Testis (tissue), 3 donors: ENCODE measurements around the gene SPINT1. TPM values are rescaled to one million over a fixed set of nuclear protein-coding genes. Genes with fewer than 3 reads are reported as not detected.

Experiments
- DNase-seq: peaks from one replicate; pipeline ENCODE4 v3.0.0-alpha.2; 2019
- H3K27ac ChIP-seq, 2 donors: fragments of 200-600 bp; sonication (generic); one replicate each; pipeline ENCODE4 v1.5.1; 2019
- H3K27me3 ChIP-seq: fragments of 200-600 bp; sonication (generic); one replicate; pipeline ENCODE4 v1.5.1; 2019
- H3K36me3 ChIP-seq: fragments of 200-600 bp; sonication (generic); one replicate; pipeline ENCODE4 v1.5.1; 2017; ENCODE audit warnings: low read depth; ENCODE audit errors: missing control alignments
- H3K4me1 ChIP-seq: fragments of 200-600 bp; sonication (generic); one replicate; pipeline ENCODE4 v1.5.1; 2019
- H3K4me3 ChIP-seq, 2 donors: fragments of 200-600 bp; sonication (generic); one replicate each; pipeline ENCODE4 v1.5.1; 2017 to 2019
- H3K9me3 ChIP-seq: fragments of 200-600 bp; sonication (generic); one replicate; pipeline ENCODE4 v1.5.1; 2017
- CTCF ChIP-seq, 3 experiments: fragments of 450-650 bp in 2 of 3; fragments of 200-600 bp in 1 of 3; sonication (generic) in 1 of 3; IDR thresholded peaks; one replicate each; pipeline ENCODE4 v1.5.1; 2016 to 2019; ENCODE audit warnings: antibody characterized with exemption in 3 of 3, mild to moderate bottlenecking in 2 of 3, moderate library complexity in 1 of 3
- POLR2A ChIP-seq: fragments of 450-650 bp; IDR thresholded peaks from one replicate; pipeline ENCODE4 v1.6.1; 2017; ENCODE audit warnings: antibody characterized with exemption, mild to moderate bottlenecking, moderate library complexity
- WGBS, 2 donors: methylation state at CpG; one replicate each; pipeline ENCODE4 v1.1.5; 2018; 5-methylcytosine and 5-hydroxymethylcytosine counted together
- intact Hi-C: fragments of 100-400 bp; cut with DNase I; formaldehyde crosslinking; loops from one replicate; pipeline ENCODE4 v1.15.1; 2023; ENCODE audit warnings: low total_unique reads
- polyA plus RNA-seq: library from polyadenylated mRNA; stranded (reverse); fragments of 350-450 nt; fragmentation: Illumina TruSeq; extraction: RNeasy Lipid Tissue Mini Kit (QIAGEN cat#74804); gene quantifications from one replicate; pipeline ENCODE4 v1.2.3, GENCODE V29; 2014; ENCODE audit warnings: low read depth, low replicate concordance; ENCODE audit not compliant: insufficient read depth
- total RNA-seq, 2 donors: library from RNA; depleted of rRNA; stranded (reverse); fragments of >200 nt; gene quantifications; one replicate each; pipeline ENCODE4 v1.2.3, GENCODE V29; 2016

Gene SPINT1
- total and polyA plus RNA-seq, 3 donors from 2014 or later: 7.2 to 10.5 (median 9.5) TPM

GRCh38 chr15:40871749-40872617, 28.1 kb downstream of the SPINT1 start:
- no peaks in the 10 kb centered on the region for H3K36me3 ChIP-seq
- no peak overlapping the region for H3K27ac ChIP-seq
- no peak for DNase-seq
- H3K4me1 ChIP-seq: no peaks in the 10 kb centered on the region
- 76 to 78% methylated on average over 12 to 13 of the region's 13 CpGs for WGBS, 2 donors
- H3K27me3 ChIP-seq: no peaks in the 10 kb centered on the region
- TF ChIP-seq CTCF (IDR thresholded peaks at IDR 0.05): no peak
- TF ChIP-seq POLR2A: no peak
- H3K4me3 ChIP-seq: no peak overlapping the region
- intact Hi-C loops: no loop called here
- no peaks in the 10 kb centered on the region for H3K9me3 ChIP-seq

- intact Hi-C loops: no loop called here
- H3K9me3 ChIP-seq: no peaks in the 10 kb centered on the region
- H3K4me3 ChIP-seq: peak overlapping the region; percentile 51 to 55
- no peak overlapping the region for H3K27ac ChIP-seq
- 40 to 62% methylated on average over 18 to 33 of the region's 33 CpGs for WGBS, 2 donors
- no peaks in the 10 kb centered on the region for H3K4me1 ChIP-seq
- DNase-seq: no peak
- H3K27me3 ChIP-seq: no peaks in the 10 kb centered on the region
- no peaks in the 10 kb centered on the region for H3K36me3 ChIP-seq
- TF ChIP-seq POLR2A: no peak
- TF ChIP-seq CTCF (IDR thresholded peaks at IDR 0.05): no peak
Measured at GRCh38 chr15:40872791-40873693, 29.2 kb downstream of the SPINT1 start.

DNA sequence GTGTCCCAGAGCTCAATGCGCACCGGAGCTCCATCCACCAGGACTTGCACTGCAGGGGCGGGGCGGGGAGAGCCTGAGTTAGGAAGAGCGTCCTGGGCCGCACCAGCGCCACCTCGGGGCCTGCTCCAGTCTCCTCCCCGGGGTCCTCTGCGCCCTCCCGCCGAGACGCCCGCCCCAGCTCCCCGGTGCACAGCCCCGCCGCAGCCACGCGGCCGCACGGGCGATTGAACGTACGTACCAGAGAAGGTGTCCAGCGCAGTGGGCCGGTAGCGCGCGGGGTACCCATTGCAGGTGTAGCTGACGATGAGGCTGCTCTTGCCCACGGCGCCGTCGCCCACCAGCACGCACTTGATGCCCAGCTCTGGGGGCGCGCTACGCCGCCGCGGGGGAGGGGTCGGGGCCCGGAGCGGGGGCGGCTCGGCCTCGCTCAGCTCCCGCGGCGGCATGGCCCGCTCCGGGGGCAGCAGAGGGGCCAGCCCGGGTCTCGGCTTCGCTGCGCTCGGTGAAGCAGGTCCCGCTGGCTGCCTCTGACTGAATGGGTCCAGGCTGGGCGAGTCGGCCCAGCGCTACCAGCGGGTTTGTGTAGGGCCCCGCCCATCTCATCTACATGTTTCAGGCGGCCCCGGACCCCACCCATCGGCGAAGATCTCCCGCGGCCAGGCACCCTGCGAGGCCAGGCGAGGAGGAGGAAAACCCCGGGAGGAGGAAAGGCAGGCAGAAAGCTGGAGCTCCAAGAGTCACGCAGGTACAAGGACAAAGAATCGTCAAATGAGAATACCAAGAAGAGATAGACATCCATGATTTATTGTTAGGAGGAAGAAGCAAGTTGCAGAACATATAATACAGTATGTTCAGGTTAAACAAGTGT, 30.1 kb downstream of the SPINT1 start, which contains the start of gene RHOV:
Gene RHOV, minus strand, starts transcription at position 541 of the 868 bp plus-strand sequence. Its CDS starts 95 bp downstream, at position 446.
- Histone ChIP-seq H3K36me3 (no peaks in the 10 kb centered on the region), H3K27me3 (no peaks in the 10 kb centered on the region), H3K9me3 (no peaks in the 10 kb centered on the region), H3K4me1 (no peaks in the 10 kb centered on the region), H3K27ac (no peak within 1 kb of the TSS), H3K4me3 (peak within 1 kb of the TSS; percentile 51 to 55)
- WGBS, 2 donors: 1% methylated on average over 27 to 54 of the region's 74 CpGs
- TF ChIP-seq POLR2A (no peak), CTCF (IDR thresholded peaks at IDR 0.05) (no peak)
- intact Hi-C loops: no loop called here
- DNase-seq: peak; percentile 68

- H3K9me3 ChIP-seq: no peaks in the 10 kb centered on the region
- H3K27me3 ChIP-seq: no peaks in the 10 kb centered on the region
- DNase-seq: no peak
- no peak overlapping the region for H3K4me3 ChIP-seq
- WGBS, 2 donors: 94% methylated on average over 6 of the region's 6 CpGs
- H3K4me1 ChIP-seq: no peaks in the 10 kb centered on the region
- no peak overlapping the region for H3K27ac ChIP-seq
- TF ChIP-seq CTCF (IDR thresholded peaks at IDR 0.05) (no peak), POLR2A (no peak)
- intact Hi-C loops: no loop called here
- no peaks in the 10 kb centered on the region for H3K36me3 ChIP-seq
Measured at GRCh38 chr15:40875991-40876730, 32.3 kb downstream of the SPINT1 start.
